K562 (cell line): ENCODE results near the gene MAPKAPK3. TPM values are rescaled to one million over a fixed set of nuclear protein-coding genes. Genes with fewer than 3 reads are reported as not detected.

Experiments
- ATAC-seq: fragments of 200-7000 bp; cut with Tn5 transposase; 3 replicates; pipeline ENCODE4 v1.9.1; 2020; ENCODE audit warnings: moderate library complexity
- BruUV-seq: library from RNA; stranded (reverse); fragments of 400-500 nt; replicated peaks from 2 replicates; lab custom pipeline; 2021; lab: Mats Ljungman, UMichigan
- CTCF ChIA-PET: fragments of 300-600 bp; formaldehyde crosslinking; extraction: SDS; loops from one replicate; lab custom pipeline; 2021; ENCODE audit warnings: low intra/inter-chr PET ratio; lab: Yijun Ruan, JAX
- POLR2A ChIA-PET: fragments of 300-600, 350-650 bp; sonication (Branson Sonifier 250); formaldehyde crosslinking; extraction: SDS; loops from one replicate; lab custom pipeline; 2021; ENCODE audit warnings: antibody characterized with exemption, inconsistent platforms; lab: Yijun Ruan, JAX
- DNase-seq, 4 experiments: peaks; one replicate each; pipeline versions ENCODE4 v3.0.0 to v3.0.0-alpha.2; 2011 to 2018; ENCODE audit warnings: low spot score in 3 of 4, mixed read lengths in 3 of 4; ENCODE audit errors: extremely low read depth in 1 of 4
- FAIRE-seq: peaks from 2 replicates; lab custom pipeline; 2011; peaks lifted over from hg19 to GRCh38; lab: Jason Lieb, UNC
- H2AFZ ChIP-seq: 2 replicates; pipeline ENCODE4 v1.6.0; 2011; ENCODE audit warnings: low read depth, low read length, control low read depth, inconsistent platforms
- H3K27ac ChIP-seq: fragments of 200-600 bp; 3 replicates; pipeline ENCODE4 v1.8.0; 2011; ENCODE audit warnings: low read depth, mild to moderate bottlenecking, control low read depth, inconsistent platforms, low read length, moderate library complexity, mixed read lengths; ENCODE audit errors: extremely low read depth
- H3K27me3 ChIP-seq, 2 experiments: fragments of 300-600 bp in 1 of 2; 2 replicates in 1 of 2; 3 replicates in 1 of 2; pipeline versions ENCODE4 v1.6.0 to v1.8.0; 2011; ENCODE audit warnings: inconsistent platforms in 2 of 2, low read length in 2 of 2, mild to moderate bottlenecking in 1 of 2, mixed read lengths in 1 of 2, moderate library complexity in 1 of 2; ENCODE audit not compliant: control insufficient read depth in 2 of 2, insufficient read depth in 2 of 2
- H3K36me3 ChIP-seq: fragments of 300-600 bp; 3 replicates; pipeline ENCODE4 v1.8.0; 2011; ENCODE audit warnings: mild to moderate bottlenecking, low read length, inconsistent platforms; ENCODE audit not compliant: control insufficient read depth, insufficient read depth
- H3K4me1 ChIP-seq, 2 experiments: fragments of 200-600 bp in 1 of 2; replicated peaks in 1 of 2; 2 replicates in 1 of 2; 3 replicates in 1 of 2; pipeline versions ENCODE4 v1.5.1 to v1.8.0; 2011; ENCODE audit warnings: inconsistent platforms in 2 of 2, low read length in 2 of 2, mild to moderate bottlenecking in 1 of 2, mixed read lengths in 1 of 2, moderate library complexity in 1 of 2; ENCODE audit not compliant: control insufficient read depth in 2 of 2, insufficient read depth in 2 of 2
- H3K4me2 ChIP-seq: 2 replicates; pipeline ENCODE4 v1.6.1; 2011; ENCODE audit warnings: low read length, control low read depth, inconsistent platforms, mixed read lengths; ENCODE audit not compliant: insufficient read depth
- H3K4me3 ChIP-seq: fragments of 200-600 bp; sonication (generic), shearing (Covaris generic); 2 replicates; pipeline ENCODE4 v1.5.1; 2016; ENCODE audit warnings: control low read depth, inconsistent platforms
- H3K79me2 ChIP-seq: fragments of 200-600 bp; 3 replicates; pipeline ENCODE4 v1.8.0; 2011; ENCODE audit warnings: low read length, inconsistent platforms; ENCODE audit not compliant: control insufficient read depth, insufficient read depth
- H3K9ac ChIP-seq, 2 experiments: 2 replicates each; pipeline versions ENCODE4 v1.6.0 to v1.6.1; 2011; ENCODE audit warnings: low read depth in 2 of 2, low read length in 2 of 2, control low read depth in 1 of 2, inconsistent platforms in 1 of 2, mild to moderate bottlenecking in 1 of 2, mixed read lengths in 1 of 2; ENCODE audit not compliant: insufficient read depth in 1 of 2
- H3K9me1 ChIP-seq: one replicate; pipeline ENCODE4 v1.6.0; 2011; ENCODE audit warnings: inconsistent platforms, mild to moderate bottlenecking, low read length, moderate library complexity; ENCODE audit not compliant: control insufficient read depth, insufficient read depth
- H3K9me3 ChIP-seq: replicated peaks from 2 replicates; pipeline ENCODE4 v1.5.1; 2011; ENCODE audit warnings: low read depth, low read length, inconsistent platforms; ENCODE audit not compliant: control insufficient read depth, insufficient read depth
- H4K20me1 ChIP-seq: replicated peaks from 2 replicates; pipeline ENCODE4 v1.6.1; 2011; ENCODE audit warnings: low read length, inconsistent platforms, mixed read lengths; ENCODE audit not compliant: control insufficient read depth, insufficient read depth
- ATF7 ChIP-seq: fragments of 450-650 bp; IDR thresholded peaks from 2 replicates; pipeline ENCODE4 v1.7.1; 2014; ENCODE audit warnings: mild to moderate bottlenecking, moderate library complexity
- CAMTA2 ChIP-seq: fragments of 250-450 bp; sonication (Bioruptor Pico); conservative IDR thresholded peaks from 2 replicates; pipeline ENCODE4 v1.5.1; 2022
- HDAC2 ChIP-seq: fragments of 450-650 bp; IDR thresholded peaks from 2 replicates; pipeline ENCODE4 v1.6.1; 2016; ENCODE audit warnings: mild to moderate bottlenecking
- MCM2 ChIP-seq: fragments of 450-650 bp; IDR thresholded peaks from 2 replicates; pipeline ENCODE4 v1.6.1; 2017; ENCODE audit warnings: low read depth, mild to moderate bottlenecking
- NCOA1 ChIP-seq: fragments of 450-650 bp; IDR thresholded peaks from 2 replicates; pipeline ENCODE4 v1.6.1; 2016; ENCODE audit warnings: low read depth
- PCBP2 ChIP-seq: fragments of 200-400 bp; formaldehyde crosslinking; IDR thresholded peaks from 2 replicates; pipeline ENCODE4 v1.6.1; 2018; ENCODE audit warnings: low read length, low read depth, mild to moderate bottlenecking, moderate library complexity; ENCODE audit not compliant: poor library complexity, severe bottlenecking
- PML ChIP-seq: IDR thresholded peaks from 2 replicates; pipeline ENCODE4 v1.6.1; 2012; ENCODE audit warnings: low read length, inconsistent platforms
- PRPF4 ChIP-seq: fragments of 200-400 bp; formaldehyde crosslinking; IDR thresholded peaks from one replicate; pipeline ENCODE4 v1.6.1; 2017; ENCODE audit warnings: low read length, low read depth, mild to moderate bottlenecking; ENCODE audit not compliant: insufficient read depth, poor library complexity, severe bottlenecking
- SAFB2 ChIP-seq: fragments of 200-400 bp; formaldehyde crosslinking; IDR thresholded peaks from 2 replicates; pipeline ENCODE4 v1.6.1; 2018; ENCODE audit warnings: borderline replicate concordance, low read length, low read depth, moderate library complexity; ENCODE audit not compliant: severe bottlenecking
- ZFX ChIP-seq: sonication (generic); formaldehyde crosslinking; IDR thresholded peaks from 2 replicates; pipeline ENCODE4 v1.8.0; 2022; ENCODE audit warnings: mild to moderate bottlenecking, missing genetic modification reagents, moderate library complexity
- WGBS: fragments of 100-300 bp; shearing (Covaris generic); methylation state at CpG from one replicate; pipeline ENCODE4 v1.1.6; 2016; ENCODE audit warnings: low coverage, mixed read lengths; ENCODE audit not compliant: insufficient coverage; ENCODE audit errors: missing lambda C conversion rate; 5-methylcytosine and 5-hydroxymethylcytosine counted together
- in situ Hi-C: fragments of 300-500 bp; cut with MboI; formaldehyde crosslinking; loops from 4 replicates; pipeline ENCODE4 v1.15.0; 2018; ENCODE audit warnings: inconsistent platforms, mixed read lengths
- intact Hi-C: fragments of 100-400 bp; cut with micrococcal nuclease; formaldehyde crosslinking; loops from 2 replicates; pipeline ENCODE4 v1.14.2; 2022
- polyA plus RNA-seq, 8 experiments: library from polyadenylated mRNA; depleted of rRNA in 4 of 8; stranded (reverse) in 5 of 8; unstranded in 3 of 8; fragments of >200 nt; fragmentation: Nextera tagmentation in 2 of 8; fragmentation: Illumina TruSeq in 1 of 8; extraction: Ambion mirVana in 2 of 8; extraction: Trizol in 1 of 8; gene quantifications; 2 replicates each; pipeline versions ENCODE4 v1.2.1 to v1.2.3, GENCODE V29; 2011 to 2014; ENCODE audit warnings: inconsistent platforms in 1 of 8, missing spikeins in 1 of 8
- total RNA-seq, 7 experiments: library from RNA; depleted of rRNA in 6 of 7; stranded (reverse); fragments of >200 nt in 6 of 7; fragmentation: Illumina TruSeq in 2 of 7; extraction: Trizol in 2 of 7; gene quantifications; 2 replicates each; pipeline versions ENCODE4 v1.2.1 to v1.2.3, GENCODE V29; 2011 to 2021; ENCODE audit warnings: low replicate concordance in 1 of 7
- TF ChIP-seq, protein P1 (sequence below): fragments of 450-650 bp; IDR thresholded peaks from 2 replicates; pipeline ENCODE4 v1.6.1; 2017; ENCODE audit warnings: antibody characterized with exemption, mild to moderate bottlenecking
- TF ChIP-seq, protein P2 (sequence below): sonication (generic); formaldehyde crosslinking; IDR thresholded peaks from 2 replicates; pipeline ENCODE4 v1.8.0; 2022; ENCODE audit warnings: missing genetic modification reagents, mild to moderate bottlenecking, moderate library complexity, borderline replicate concordance
- TF ChIP-seq, protein P3 (sequence below): fragments of 250-450 bp; sonication (Bioruptor Pico); IDR thresholded peaks from 2 replicates; pipeline ENCODE4 v1.5.0; 2021

MAPKAPK3 gene
- total and polyA plus RNA-seq, 9 of the 15 experiments (the other 6 are each of a cell fraction or from before 2014, with no cell fraction given), result 8.0 to 56.4 (median 41.2) TPM

DNA sequence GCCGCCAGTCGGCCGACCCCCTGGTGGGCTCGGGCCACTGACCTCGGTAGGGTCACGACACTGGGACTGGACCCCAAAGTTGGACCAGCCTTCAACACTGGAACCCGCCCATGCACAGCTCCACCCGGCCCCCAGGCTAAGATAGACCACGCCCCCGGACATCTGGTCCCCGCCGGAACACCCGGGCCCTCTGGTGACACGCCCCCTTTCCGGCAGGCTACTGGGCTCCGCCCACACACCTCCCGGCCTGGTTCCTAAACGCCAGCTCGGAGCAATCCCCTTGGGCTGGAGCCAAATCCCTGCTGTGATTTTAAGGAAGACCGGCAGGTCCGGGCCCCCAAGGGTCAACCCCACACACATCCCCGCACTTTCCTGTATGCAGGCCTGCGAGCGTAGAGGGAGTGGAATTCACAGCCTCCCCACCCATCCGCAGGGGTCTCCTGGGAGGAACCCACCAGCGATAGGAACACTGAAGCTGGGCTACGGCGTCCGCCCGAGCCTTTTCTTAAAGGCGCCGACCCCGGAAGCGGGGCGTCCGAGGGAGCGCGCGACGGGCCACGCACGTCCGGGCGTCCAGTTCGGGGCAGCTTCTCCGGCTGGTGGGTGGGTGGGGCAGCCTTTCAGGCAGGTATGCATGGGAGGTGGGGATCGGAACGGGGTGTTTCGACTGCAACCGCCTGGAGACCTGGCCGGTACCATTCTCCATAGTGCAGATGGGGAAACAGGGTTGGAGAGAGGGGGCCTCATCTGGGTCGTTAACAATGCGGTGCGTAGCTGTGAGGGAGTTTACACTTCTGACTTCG lies 47.8 kb upstream of the MAPKAPK3 start, which contains the start of gene HEMK1:
HEMK1 (plus strand) TSS at position 576 of the 803 bp plus-strand sequence. CDS start 1,583 bp downstream, outside the sequence.
- in situ Hi-C loops (no loop called here), intact Hi-C loops (no loop called here)
- Histone ChIP-seq H3K9me1 (no peaks in the 10 kb centered on the region), H3K36me3 (peaks cover 17% of the 10 kb centered on the region; the same call in 2 of the 3 replicates), H4K20me1 (no peaks in the 10 kb centered on the region), H3K9me3 (no peaks in the 10 kb centered on the region), H3K27me3 (no peaks in the 10 kb centered on the region), H3K4me1 (peaks cover 36 to 42% of the 10 kb centered on the region in 2 experiments; a peak in 4 of 5 replicates), H3K9ac (peak within 1 kb of the TSS; percentile 91 to 92), H3K4me2 (peak within 1 kb of the TSS; percentile 92), H3K27ac (peak within 1 kb of the TSS; percentile 80), H3K4me3 (peak within 1 kb of the TSS; percentile 90), H2AFZ (peak within 1 kb of the TSS; percentile 89), H3K79me2 (peaks cover 15% of the 10 kb centered on the region)
- under 1% methylated on average over 34 of the region's 55 CpGs for WGBS
- ChIA-PET POLR2A (interaction anchor here (0.5 to 2.2 kb wide), 20 partner anchors 9 to 822 kb away, joined by 3 to 12 read pairs (median 4); partner anchors contain the start of gene CISH), CTCF (interaction anchor here (0.7 to 5.6 kb wide), 2 partner anchors 45 kb away, joined by 6 to 56 read pairs; partner anchors contain the start of genes CISH and MAPKAPK3)
- no TSS peak for BruUV-seq
- DNase-seq (peak; percentile 95 to 98 (median 97)), ATAC-seq (peak; percentile 90), FAIRE-seq (peak; percentile 77)
- TF ChIP-seq, protein P1, sequence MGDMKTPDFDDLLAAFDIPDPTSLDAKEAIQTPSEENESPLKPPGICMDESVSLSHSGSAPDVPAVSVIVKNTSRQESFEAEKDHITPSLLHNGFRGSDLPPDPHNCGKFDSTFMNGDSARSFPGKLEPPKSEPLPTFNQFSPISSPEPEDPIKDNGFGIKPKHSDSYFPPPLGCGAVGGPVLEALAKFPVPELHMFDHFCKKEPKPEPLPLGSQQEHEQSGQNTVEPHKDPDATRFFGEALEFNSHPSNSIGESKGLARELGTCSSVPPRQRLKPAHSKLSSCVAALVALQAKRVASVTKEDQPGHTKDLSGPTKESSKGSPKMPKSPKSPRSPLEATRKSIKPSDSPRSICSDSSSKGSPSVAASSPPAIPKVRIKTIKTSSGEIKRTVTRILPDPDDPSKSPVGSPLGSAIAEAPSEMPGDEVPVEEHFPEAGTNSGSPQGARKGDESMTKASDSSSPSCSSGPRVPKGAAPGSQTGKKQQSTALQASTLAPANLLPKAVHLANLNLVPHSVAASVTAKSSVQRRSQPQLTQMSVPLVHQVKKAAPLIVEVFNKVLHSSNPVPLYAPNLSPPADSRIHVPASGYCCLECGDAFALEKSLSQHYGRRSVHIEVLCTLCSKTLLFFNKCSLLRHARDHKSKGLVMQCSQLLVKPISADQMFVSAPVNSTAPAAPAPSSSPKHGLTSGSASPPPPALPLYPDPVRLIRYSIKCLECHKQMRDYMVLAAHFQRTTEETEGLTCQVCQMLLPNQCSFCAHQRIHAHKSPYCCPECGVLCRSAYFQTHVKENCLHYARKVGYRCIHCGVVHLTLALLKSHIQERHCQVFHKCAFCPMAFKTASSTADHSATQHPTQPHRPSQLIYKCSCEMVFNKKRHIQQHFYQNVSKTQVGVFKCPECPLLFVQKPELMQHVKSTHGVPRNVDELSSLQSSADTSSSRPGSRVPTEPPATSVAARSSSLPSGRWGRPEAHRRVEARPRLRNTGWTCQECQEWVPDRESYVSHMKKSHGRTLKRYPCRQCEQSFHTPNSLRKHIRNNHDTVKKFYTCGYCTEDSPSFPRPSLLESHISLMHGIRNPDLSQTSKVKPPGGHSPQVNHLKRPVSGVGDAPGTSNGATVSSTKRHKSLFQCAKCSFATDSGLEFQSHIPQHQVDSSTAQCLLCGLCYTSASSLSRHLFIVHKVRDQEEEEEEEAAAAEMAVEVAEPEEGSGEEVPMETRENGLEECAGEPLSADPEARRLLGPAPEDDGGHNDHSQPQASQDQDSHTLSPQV, result no peak
- TF ChIP-seq NCOA1, result peak; percentile 98
- no peak for TF ChIP-seq PML
- TF ChIP-seq SAFB2, result no peak
- TF ChIP-seq, protein P2, sequence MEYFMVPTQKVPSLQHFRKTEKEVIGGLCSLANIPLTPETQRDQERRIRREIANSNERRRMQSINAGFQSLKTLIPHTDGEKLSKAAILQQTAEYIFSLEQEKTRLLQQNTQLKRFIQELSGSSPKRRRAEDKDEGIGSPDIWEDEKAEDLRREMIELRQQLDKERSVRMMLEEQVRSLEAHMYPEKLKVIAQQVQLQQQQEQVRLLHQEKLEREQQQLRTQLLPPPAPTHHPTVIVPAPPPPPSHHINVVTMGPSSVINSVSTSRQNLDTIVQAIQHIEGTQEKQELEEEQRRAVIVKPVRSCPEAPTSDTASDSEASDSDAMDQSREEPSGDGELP (CRISPR knock-in tag), result peak; percentile 84
- TF ChIP-seq CAMTA2 (CRISPR knock-in tag), result no peak
- peak; percentile 78 for TF ChIP-seq ATF7
- peak; percentile 79 for TF ChIP-seq ZFX (CRISPR knock-in tag)
- TF ChIP-seq, protein P3, sequence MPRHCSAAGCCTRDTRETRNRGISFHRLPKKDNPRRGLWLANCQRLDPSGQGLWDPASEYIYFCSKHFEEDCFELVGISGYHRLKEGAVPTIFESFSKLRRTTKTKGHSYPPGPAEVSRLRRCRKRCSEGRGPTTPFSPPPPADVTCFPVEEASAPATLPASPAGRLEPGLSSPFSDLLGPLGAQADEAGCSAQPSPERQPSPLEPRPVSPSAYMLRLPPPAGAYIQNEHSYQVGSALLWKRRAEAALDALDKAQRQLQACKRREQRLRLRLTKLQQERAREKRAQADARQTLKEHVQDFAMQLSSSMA (CRISPR knock-in tag), result no peak
- no peak for TF ChIP-seq MCM2
- TF ChIP-seq PRPF4, result no peak
- TF ChIP-seq PCBP2, result no peak
- TF ChIP-seq HDAC2, result peak; percentile 86
